Type B pancreatic cell (in vitro differentiated cells): ENCODE data around the gene KLF7. TPM values are rescaled to one million over a fixed set of nuclear protein-coding genes. Genes with fewer than 3 reads are reported as not detected.

Source experiments
- DNase-seq: peaks from one replicate; pipeline ENCODE4 v3.0.0; 2021; ENCODE audit warnings: mixed read lengths; ENCODE audit not compliant: unreplicated experiment; ENCODE audit errors: extremely low spot score
- H3K27ac Mint-ChIP-seq: 2 replicates; pipeline ENCODE4 v1.8.0; 2021; ENCODE audit warnings: mild to moderate bottlenecking, mixed read lengths
- H3K27me3 Mint-ChIP-seq: 2 replicates; pipeline ENCODE4 v1.8.0; 2021; ENCODE audit warnings: mixed read lengths
- H3K36me3 Mint-ChIP-seq: 2 replicates; pipeline ENCODE4 v1.8.0; 2021; ENCODE audit warnings: mixed read lengths
- H3K4me1 Mint-ChIP-seq: one replicate; pipeline ENCODE4 v1.8.0; 2021; ENCODE audit warnings: mixed read lengths; ENCODE audit not compliant: unreplicated experiment
- H3K4me3 Mint-ChIP-seq: 2 replicates; pipeline ENCODE4 v1.8.0; 2021; ENCODE audit warnings: mild to moderate bottlenecking, mixed read lengths
- H3K9me3 Mint-ChIP-seq: 2 replicates; pipeline ENCODE4 v1.8.0; 2021; ENCODE audit warnings: mixed read lengths
- CTCF ChIP-seq: fragments of 200-600 bp; sonication (generic); conservative IDR thresholded peaks from 2 replicates; pipeline ENCODE4 v1.5.0; 2021; ENCODE audit warnings: antibody characterized with exemption, mild to moderate bottlenecking
- total RNA-seq: library from RNA; stranded (reverse); gene quantifications from 2 replicates; pipeline ENCODE4 v1.2.1, GENCODE V29; 2021; ENCODE audit warnings: low replicate concordance

The KLF7 gene
- total RNA-seq, 1 donor from 2014 or later = 20.3 TPM

DNA sequence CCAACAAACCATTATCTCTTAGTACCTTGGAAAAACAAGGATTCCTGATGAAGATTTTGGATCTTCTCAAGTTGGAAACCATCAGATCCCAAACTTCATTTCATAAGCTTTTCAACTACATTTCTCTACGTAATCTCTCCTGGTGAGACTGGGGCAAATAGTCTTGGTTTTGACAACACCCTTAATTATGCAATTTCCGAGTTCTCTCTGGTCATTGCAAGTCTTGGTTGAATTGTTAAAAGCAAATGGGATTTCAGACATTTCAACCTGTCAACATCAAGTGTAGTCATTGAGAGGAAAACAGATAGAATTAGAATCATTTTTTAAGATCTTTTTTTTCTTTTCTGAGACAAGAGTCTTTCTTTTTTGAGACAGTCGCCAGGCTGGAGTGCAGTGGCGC lies 26.2 kb downstream of the KLF7 start:
- H3K9me3 Mint-ChIP-seq = no peaks in the 10 kb centered on the region
- no peak for DNase-seq
- H3K27ac Mint-ChIP-seq = no peak overlapping the region
- H3K4me1 Mint-ChIP-seq = peaks cover 72% of the 10 kb centered on the region
- no peaks in the 10 kb centered on the region for H3K27me3 Mint-ChIP-seq
- no peak for TF ChIP-seq CTCF
- H3K36me3 Mint-ChIP-seq = peaks cover 13% of the 10 kb centered on the region
- no peak overlapping the region for H3K4me3 Mint-ChIP-seq

DNA sequence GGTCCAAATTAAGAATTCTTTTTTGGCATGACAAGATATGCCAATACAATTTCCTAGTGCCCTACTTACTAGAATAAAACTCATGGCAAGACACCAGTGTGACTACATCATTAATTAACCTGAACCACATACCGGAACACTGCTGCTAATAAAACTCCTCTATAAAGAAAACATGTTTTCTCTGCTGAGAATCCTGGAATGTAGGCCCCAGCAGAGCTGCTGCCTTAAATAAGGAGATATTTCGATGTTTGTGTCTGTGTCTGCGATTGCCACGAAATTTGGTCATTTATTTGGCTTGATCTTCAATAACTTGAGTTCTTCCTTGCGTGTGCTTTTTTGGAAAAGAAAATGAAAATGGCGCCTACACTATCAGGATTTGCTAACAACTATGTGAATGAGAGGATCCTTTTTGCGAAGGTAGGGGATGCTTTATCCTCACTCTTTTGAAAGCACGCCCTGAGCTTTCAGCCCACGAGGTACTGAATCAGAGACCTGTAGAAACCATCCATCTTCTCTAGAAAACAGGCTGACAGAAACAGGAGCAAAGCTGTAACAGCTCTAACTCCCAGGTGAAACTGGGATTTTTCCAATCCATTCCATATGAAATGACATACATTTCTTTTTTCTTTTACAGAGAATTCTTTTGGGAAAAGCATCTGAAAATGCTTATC lies 27.0 kb downstream of the KLF7 start:
- H3K27ac Mint-ChIP-seq = no peak overlapping the region

DNA sequence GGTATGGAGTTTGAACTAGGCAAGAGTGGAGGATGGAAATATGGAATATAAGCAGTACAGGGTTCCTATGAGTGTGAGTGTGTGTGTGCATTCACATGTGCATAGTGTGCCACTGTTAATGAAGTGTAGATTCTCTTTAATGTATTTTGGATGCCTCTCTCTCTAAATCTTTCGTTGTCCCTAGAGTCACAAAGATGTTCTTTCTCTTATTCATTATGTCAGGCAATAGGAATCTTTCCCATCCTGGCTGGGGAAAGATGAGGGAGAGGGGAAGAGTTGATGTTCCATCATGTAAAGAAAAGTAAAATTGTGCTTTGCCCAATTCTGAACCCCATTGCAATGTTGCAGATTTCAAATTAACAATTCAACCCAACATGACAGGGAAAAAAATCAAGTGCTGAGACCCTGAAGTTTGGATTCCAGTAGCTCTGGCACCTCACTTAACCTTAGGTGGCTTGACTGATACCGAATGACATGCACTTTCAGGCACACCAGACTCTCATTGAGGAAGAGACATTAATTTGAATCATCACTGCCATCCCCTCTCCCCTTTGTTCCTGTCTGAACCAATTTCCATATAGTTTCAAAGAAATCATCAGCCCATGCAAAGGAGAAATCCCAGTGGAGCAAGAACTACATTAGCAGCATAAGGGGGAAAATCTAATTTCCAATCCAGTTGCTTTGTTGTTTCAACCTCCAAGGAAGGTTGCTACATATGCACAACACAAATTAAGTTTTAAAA lies 28.0 kb downstream of the KLF7 start:
- DNase-seq = no peak
- Mint-ChIP-seq H3K4me3 (no peak overlapping the region), H3K36me3 (peaks cover 13% of the 10 kb centered on the region), H3K27ac (no peak overlapping the region), H3K27me3 (no peaks in the 10 kb centered on the region), H3K4me1 (peaks cover 71% of the 10 kb centered on the region), H3K9me3 (no peaks in the 10 kb centered on the region)
- TF ChIP-seq CTCF = no peak

More for the DNA sequence above, 27.0 kb downstream of the KLF7 start:
- TF ChIP-seq CTCF = no peak
- no peaks in the 10 kb centered on the region for H3K9me3 Mint-ChIP-seq
- H3K27me3 Mint-ChIP-seq = no peaks in the 10 kb centered on the region
- no peak for DNase-seq
- peaks cover 13% of the 10 kb centered on the region for H3K36me3 Mint-ChIP-seq
- peaks cover 71% of the 10 kb centered on the region for H3K4me1 Mint-ChIP-seq
- no peak overlapping the region for H3K4me3 Mint-ChIP-seq

- no peak for TF ChIP-seq CTCF
- Mint-ChIP-seq H3K27me3 (no peaks in the 10 kb centered on the region), H3K36me3 (peaks cover 13% of the 10 kb centered on the region), H3K4me3 (no peak overlapping the region), H3K9me3 (no peaks in the 10 kb centered on the region), H3K4me1 (peaks cover 69% of the 10 kb centered on the region), H3K27ac (no peak overlapping the region)
- no peak for DNase-seq
Measured at GRCh38 chr2:207136874-207137273, 28.9 kb downstream of the KLF7 start.

DNA sequence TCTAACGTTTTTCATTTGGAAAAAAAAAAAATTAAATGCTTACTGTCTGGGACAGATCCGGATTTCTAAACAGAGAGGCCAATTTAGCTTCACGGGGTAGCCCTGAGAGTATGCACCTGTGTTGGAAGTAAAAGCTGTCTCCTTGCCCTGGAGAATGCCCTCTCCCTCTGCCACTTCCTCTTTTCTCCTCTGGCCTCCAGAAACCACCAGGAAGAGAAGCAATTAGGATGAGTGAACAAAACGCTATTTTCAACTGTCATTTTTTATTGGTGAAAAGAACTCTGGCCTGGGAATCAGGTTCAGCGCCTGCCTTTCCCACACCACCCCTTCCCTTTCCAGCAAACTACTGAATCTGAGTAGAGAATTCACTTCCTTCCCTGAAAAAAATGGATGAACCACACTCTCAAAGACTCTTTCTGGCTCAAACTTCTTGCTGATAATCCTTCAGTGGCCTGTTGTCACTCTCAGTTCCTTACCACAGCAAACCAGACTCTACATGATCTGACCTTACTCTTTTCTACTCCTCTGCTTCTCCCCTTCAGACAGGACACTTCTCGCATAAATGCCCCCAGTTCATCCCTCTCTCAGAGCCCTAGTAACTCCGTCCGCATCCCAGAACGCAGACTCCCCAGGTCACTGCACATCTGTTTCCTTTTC lies 29.8 kb downstream of the KLF7 start:
- no peak for DNase-seq
- H3K4me3 Mint-ChIP-seq = peak overlapping the region; percentile 48
- peak overlapping the region; percentile 91 for H3K27ac Mint-ChIP-seq
- H3K9me3 Mint-ChIP-seq = no peaks in the 10 kb centered on the region
- H3K27me3 Mint-ChIP-seq = no peaks in the 10 kb centered on the region
- peaks cover 8% of the 10 kb centered on the region for H3K36me3 Mint-ChIP-seq
- peaks cover 72% of the 10 kb centered on the region for H3K4me1 Mint-ChIP-seq
- no peak for TF ChIP-seq CTCF
